ENCODE measurements around the gene RER1. TPM values are rescaled to one million over a fixed set of nuclear protein-coding genes. Genes with fewer than 3 reads are reported as not detected.

Gene RER1
- total RNA-seq, 3 donors from 2014 or later (not counting 1 experiment from before 2014, with no cell fraction given) = 89.2 to 98.9 (median 91.9) TPM

GRCh38 chr1:2400950-2401649 is 9.5 kb downstream of the RER1 start:
- intact Hi-C loops (cut with micrococcal nuclease) = no loop called here
- no peak overlapping the region for H3K27ac ChIP-seq (ENCODE audit: low read length)
- WGBS (ENCODE audit: insufficient coverage) = 97% methylated on average over 11 of the region's 14 CpGs

GRCh38 chr1:2402420-2402819 is 10.8 kb downstream of the RER1 start:
- DNase-seq (no peak), ATAC-seq (no peak)
- Histone ChIP-seq H3K27ac (ENCODE audit: low read length) (no peak overlapping the region), H3K9me3 (ENCODE audit: control insufficient read depth, insufficient read depth, low read length) (no peaks in the 10 kb centered on the region), H3K27me3 (ENCODE audit: control insufficient read depth, insufficient read depth, low read length) (no peaks in the 10 kb centered on the region), H3K4me1 (ENCODE audit: control insufficient read depth, insufficient read depth, low read length) (no peaks in the 10 kb centered on the region), H3K4me3 (ENCODE audit: low read length) (no peak overlapping the region), H3K36me3 (ENCODE audit: control insufficient read depth, insufficient read depth, low read length) (peaks cover 71% of the 10 kb centered on the region)
- peaks cover 5 to 9% of the 10 kb centered on the region in 2 donors for H3K4me1 Mint-ChIP-seq
- TF ChIP-seq CTCF (IDR thresholded peaks at IDR 0.05) = no peak
- no peaks in the 10 kb centered on the region for H3K36me3 Mint-ChIP-seq
- 96% methylated on average over 20 of the region's 23 CpGs for WGBS (ENCODE audit: insufficient coverage)
- intact Hi-C loops (cut with micrococcal nuclease) = no loop called here
- no peaks in the 10 kb centered on the region for H3K27me3 Mint-ChIP-seq (ENCODE audit: low read depth in 2 of 2)
- H3K27ac Mint-ChIP-seq = peak overlapping the region; percentile 38 to 78
- H3K4me3 Mint-ChIP-seq = no peak overlapping the region
- no peaks in the 10 kb centered on the region for H3K9me3 Mint-ChIP-seq

More at GRCh38 chr1:2400950-2401649, 9.5 kb downstream of the RER1 start:
- peak overlapping the region; percentile 38 to 78 for H3K27ac Mint-ChIP-seq
- no peak for TF ChIP-seq CTCF (IDR thresholded peaks at IDR 0.05)
- no peak for ATAC-seq
- Histone ChIP-seq H3K4me1 (ENCODE audit: control insufficient read depth, insufficient read depth, low read length) (no peaks in the 10 kb centered on the region), H3K36me3 (ENCODE audit: control insufficient read depth, insufficient read depth, low read length) (peaks cover 77% of the 10 kb centered on the region), H3K27me3 (ENCODE audit: control insufficient read depth, insufficient read depth, low read length) (no peaks in the 10 kb centered on the region), H3K9me3 (ENCODE audit: control insufficient read depth, insufficient read depth, low read length) (no peaks in the 10 kb centered on the region), H3K4me3 (ENCODE audit: low read length) (no peak overlapping the region)
- no peak overlapping the region for H3K4me3 Mint-ChIP-seq
- peaks cover 5 to 9% of the 10 kb centered on the region in 2 donors for H3K4me1 Mint-ChIP-seq
- no peaks in the 10 kb centered on the region for H3K9me3 Mint-ChIP-seq
- no peak for DNase-seq
- H3K36me3 Mint-ChIP-seq = no peaks in the 10 kb centered on the region
- H3K27me3 Mint-ChIP-seq (ENCODE audit: low read depth in 2 of 2) = no peaks in the 10 kb centered on the region

GRCh38 chr1:2403273-2403672 is 11.6 kb downstream of the RER1 start:
- H3K27ac ChIP-seq (ENCODE audit: low read length) = no peak overlapping the region
- Mint-ChIP-seq H3K4me1 (peaks cover 5 to 9% of the 10 kb centered on the region in 2 donors), H3K36me3 (no peaks in the 10 kb centered on the region), H3K27ac (no peak overlapping the region), H3K27me3 (ENCODE audit: low read depth in 2 of 2) (no peaks in the 10 kb centered on the region), H3K9me3 (no peaks in the 10 kb centered on the region), H3K4me3 (no peak overlapping the region)
- no peak for ATAC-seq
- no peaks in the 10 kb centered on the region for H3K9me3 ChIP-seq (ENCODE audit: control insufficient read depth, insufficient read depth, low read length)
- no peaks in the 10 kb centered on the region for H3K4me1 ChIP-seq (ENCODE audit: control insufficient read depth, insufficient read depth, low read length)
- no peaks in the 10 kb centered on the region for H3K27me3 ChIP-seq (ENCODE audit: control insufficient read depth, insufficient read depth, low read length)
- peaks cover 68% of the 10 kb centered on the region for H3K36me3 ChIP-seq (ENCODE audit: control insufficient read depth, insufficient read depth, low read length)
- TF ChIP-seq CTCF (IDR thresholded peaks at IDR 0.05) = no peak
- WGBS (ENCODE audit: insufficient coverage) = 97% methylated on average over 19 of the region's 19 CpGs
- DNase-seq = no peak
- intact Hi-C loops (cut with micrococcal nuclease) = no loop called here
- no peak overlapping the region for H3K4me3 ChIP-seq (ENCODE audit: low read length)
